IgD-negative memory B cell (primary cell): Measurements from ENCODE around the gene EMP1. TPM values are rescaled to one million over a fixed set of nuclear protein-coding genes. Genes with fewer than 3 reads are reported as not detected.

Source experiments
- H3K27ac Mint-ChIP-seq, 3 donors: one replicate each; pipeline ENCODE4 v1.8.0; 2020 to 2022; ENCODE audit warnings: mild to moderate bottlenecking in 3 of 3, mixed read lengths in 3 of 3, moderate library complexity in 1 of 3
- H3K27me3 Mint-ChIP-seq: one replicate; pipeline ENCODE4 v1.8.0; 2021; ENCODE audit warnings: mixed read lengths
- H3K36me3 Mint-ChIP-seq: one replicate; pipeline ENCODE4 v1.8.0; 2020; ENCODE audit warnings: mild to moderate bottlenecking, mixed read lengths
- H3K4me1 Mint-ChIP-seq, 3 donors: one replicate each; pipeline ENCODE4 v1.8.0; 2020 to 2022; ENCODE audit warnings: mixed read lengths in 3 of 3, mild to moderate bottlenecking in 1 of 3
- H3K4me3 Mint-ChIP-seq, 4 donors: one replicate each; pipeline ENCODE4 v1.8.0; 2020 to 2022; ENCODE audit warnings: mild to moderate bottlenecking in 4 of 4, mixed read lengths in 4 of 4, moderate library complexity in 3 of 4
- H3K9me3 Mint-ChIP-seq, 3 donors: one replicate each; pipeline ENCODE4 v1.8.0; 2020 to 2021; ENCODE audit warnings: mixed read lengths in 3 of 3, mild to moderate bottlenecking in 1 of 3
- polyA plus RNA-seq: library from polyadenylated mRNA; unstranded; fragments of 300-500 nt; fragmentation: Illumina TruSeq; gene quantifications from one replicate; pipeline ENCODE4 v1.2.3, GENCODE V29; 2021

The EMP1 gene
- polyA plus RNA-seq, 1 donor from 2014 or later: not detected

DNA sequence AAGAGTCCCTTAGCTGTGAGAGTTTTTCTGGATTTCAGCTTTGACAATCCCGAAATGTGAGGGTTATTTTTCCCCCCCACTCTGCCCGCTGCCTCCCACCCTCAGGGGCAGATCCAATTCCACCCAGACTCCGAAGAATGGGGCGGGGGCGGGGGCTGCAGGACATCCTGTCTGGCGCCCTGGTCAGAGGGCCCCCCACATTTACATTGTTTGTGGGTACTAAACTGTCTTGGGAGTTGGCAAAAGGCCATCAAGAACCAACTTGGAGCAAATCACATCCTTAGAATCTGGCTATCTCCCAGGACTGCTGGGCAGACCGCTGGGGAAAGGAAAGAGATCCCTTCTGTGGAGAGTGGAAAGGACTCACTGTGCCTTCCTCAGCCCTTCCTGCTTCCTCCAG lies 2.4 kb downstream of the EMP1 start:
- H3K4me1 Mint-ChIP-seq: peaks cover 14 to 17% (median 15%) of the 10 kb centered on the region in 3 donors
- H3K27ac Mint-ChIP-seq: no peak overlapping the region
- peaks cover 21% of the 10 kb centered on the region for H3K27me3 Mint-ChIP-seq
- H3K36me3 Mint-ChIP-seq: no peaks in the 10 kb centered on the region
- no peaks in the 10 kb centered on the region for H3K9me3 Mint-ChIP-seq
- H3K4me3 Mint-ChIP-seq: no peak overlapping the region

DNA sequence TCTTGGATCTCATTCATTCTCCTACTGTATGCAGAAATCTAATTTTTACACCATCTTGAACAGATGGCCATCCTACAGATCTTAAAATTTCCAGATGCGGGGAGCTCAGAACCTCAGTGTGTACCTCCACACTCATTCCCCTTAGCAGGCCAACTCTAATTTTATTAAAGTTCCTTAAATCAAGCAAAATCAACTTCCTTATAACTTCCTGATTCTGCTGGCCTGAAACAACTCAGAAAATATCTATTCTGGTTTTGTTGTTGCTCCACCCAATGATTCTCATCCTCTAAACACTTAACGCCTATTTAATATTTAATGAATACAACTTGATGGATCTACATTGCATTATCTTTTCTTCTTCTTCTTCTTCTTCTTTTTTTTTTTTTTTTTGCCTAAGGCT lies 3.1 kb downstream of the EMP1 start:
- no peak overlapping the region for H3K4me3 Mint-ChIP-seq
- H3K9me3 Mint-ChIP-seq: no peaks in the 10 kb centered on the region
- no peak overlapping the region for H3K27ac Mint-ChIP-seq
- peaks cover 21% of the 10 kb centered on the region for H3K27me3 Mint-ChIP-seq
- no peaks in the 10 kb centered on the region for H3K36me3 Mint-ChIP-seq
- peaks cover 14 to 17% (median 15%) of the 10 kb centered on the region in 3 donors for H3K4me1 Mint-ChIP-seq

DNA sequence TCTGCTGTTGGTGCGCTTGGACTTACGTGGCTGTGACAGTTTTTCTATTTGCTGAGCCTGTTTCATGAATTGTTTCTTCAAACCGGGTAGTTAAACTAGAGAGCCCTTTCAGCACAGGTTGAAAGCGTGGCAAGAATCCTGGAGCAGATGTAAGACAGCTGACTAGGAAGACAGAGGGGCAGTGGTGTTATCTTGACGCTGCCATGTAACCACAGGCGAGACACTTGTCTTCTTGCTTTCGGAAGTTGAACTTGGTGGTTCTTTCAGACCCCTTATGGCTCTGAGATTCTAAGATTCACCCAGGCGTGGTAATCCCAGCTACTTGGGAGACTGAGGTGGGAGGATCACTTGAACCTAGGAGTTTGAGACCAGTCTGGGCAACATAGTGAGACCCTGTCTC lies 4.3 kb downstream of the EMP1 start:
- no peaks in the 10 kb centered on the region for H3K36me3 Mint-ChIP-seq
- peaks cover 10 to 15% (median 13%) of the 10 kb centered on the region in 3 donors for H3K4me1 Mint-ChIP-seq
- H3K27ac Mint-ChIP-seq: no peak overlapping the region
- H3K27me3 Mint-ChIP-seq: peaks cover 22% of the 10 kb centered on the region
- H3K9me3 Mint-ChIP-seq: no peaks in the 10 kb centered on the region
- no peak overlapping the region for H3K4me3 Mint-ChIP-seq

DNA sequence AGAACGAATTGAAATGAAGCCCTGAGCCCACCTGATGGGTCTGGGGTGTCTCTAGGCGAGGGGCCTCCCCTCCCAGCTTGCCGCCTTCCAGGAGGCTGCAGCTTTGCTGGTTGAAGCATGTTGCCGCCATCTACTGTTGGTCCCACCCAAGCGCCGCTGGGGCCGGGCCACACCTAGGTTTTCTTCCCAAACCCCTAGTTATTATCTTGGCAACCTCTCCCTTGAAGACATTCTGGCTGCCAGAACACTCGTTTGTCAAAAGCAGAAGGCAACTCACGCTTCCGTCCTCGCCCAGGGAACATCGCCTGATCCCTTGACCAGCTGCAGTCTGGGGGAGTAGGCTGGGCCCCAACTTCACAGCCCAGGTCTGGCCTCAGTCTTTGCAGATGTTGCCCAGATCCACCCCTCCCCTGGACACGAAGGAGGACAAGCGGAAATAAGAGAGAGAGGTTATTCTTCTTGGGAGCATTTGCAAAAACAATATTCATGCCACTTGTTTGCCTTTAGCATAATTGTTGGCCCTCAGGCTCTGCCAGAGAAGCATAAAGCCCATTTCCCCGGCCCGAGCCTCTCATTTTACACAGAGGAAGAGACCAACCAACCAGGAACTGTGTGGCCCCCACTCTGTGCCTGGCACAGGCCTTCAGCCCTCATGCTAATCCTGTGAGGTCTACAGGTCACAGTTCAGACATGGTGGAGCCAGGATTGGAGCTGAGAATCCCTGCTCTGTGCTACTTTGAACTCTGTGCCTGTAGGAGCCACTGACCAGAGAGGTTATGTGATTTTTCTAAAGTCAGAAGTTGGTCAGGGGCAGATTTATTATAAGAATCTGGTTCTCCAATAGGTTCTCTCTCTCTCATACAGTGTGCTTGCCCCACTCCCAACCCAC lies 6.8 kb downstream of the EMP1 start:
- Mint-ChIP-seq H3K9me3 (no peaks in the 10 kb centered on the region), H3K27me3 (peaks cover 20% of the 10 kb centered on the region), H3K27ac (no peak overlapping the region)

DNA sequence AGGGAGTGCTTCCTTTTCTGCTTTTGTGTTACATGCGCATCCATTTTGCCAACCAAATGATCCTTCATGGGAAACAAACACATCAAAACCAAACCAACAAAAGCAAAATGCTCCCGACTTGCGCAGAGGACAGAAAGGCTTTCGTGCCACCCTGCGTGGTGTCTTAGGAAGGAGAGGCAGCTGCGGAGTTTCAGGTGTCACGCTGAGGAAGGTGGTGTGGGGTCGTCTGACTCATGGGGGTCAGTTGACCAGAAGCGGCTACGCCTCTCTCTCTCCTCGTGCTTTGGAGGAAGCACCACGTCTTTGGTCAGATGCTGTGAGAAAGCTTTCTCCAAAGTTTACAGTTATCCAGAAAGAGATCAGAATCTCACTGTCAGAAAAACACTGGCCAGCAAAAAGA lies 7.9 kb downstream of the EMP1 start:
- Mint-ChIP-seq H3K4me3 (no peak overlapping the region), H3K36me3 (no peaks in the 10 kb centered on the region), H3K9me3 (no peaks in the 10 kb centered on the region), H3K27ac (no peak overlapping the region), H3K4me1 (peaks cover 0 to 5% (median 0%) of the 10 kb centered on the region in 3 donors), H3K27me3 (peaks cover 22% of the 10 kb centered on the region)

More for the DNA sequence above, 6.8 kb downstream of the EMP1 start:
- H3K36me3 Mint-ChIP-seq: no peaks in the 10 kb centered on the region
- peaks cover 0 to 6% (median 0%) of the 10 kb centered on the region in 3 donors for H3K4me1 Mint-ChIP-seq
- peak overlapping the region in 1 of 4 donors; percentile 31 for H3K4me3 Mint-ChIP-seq

DNA sequence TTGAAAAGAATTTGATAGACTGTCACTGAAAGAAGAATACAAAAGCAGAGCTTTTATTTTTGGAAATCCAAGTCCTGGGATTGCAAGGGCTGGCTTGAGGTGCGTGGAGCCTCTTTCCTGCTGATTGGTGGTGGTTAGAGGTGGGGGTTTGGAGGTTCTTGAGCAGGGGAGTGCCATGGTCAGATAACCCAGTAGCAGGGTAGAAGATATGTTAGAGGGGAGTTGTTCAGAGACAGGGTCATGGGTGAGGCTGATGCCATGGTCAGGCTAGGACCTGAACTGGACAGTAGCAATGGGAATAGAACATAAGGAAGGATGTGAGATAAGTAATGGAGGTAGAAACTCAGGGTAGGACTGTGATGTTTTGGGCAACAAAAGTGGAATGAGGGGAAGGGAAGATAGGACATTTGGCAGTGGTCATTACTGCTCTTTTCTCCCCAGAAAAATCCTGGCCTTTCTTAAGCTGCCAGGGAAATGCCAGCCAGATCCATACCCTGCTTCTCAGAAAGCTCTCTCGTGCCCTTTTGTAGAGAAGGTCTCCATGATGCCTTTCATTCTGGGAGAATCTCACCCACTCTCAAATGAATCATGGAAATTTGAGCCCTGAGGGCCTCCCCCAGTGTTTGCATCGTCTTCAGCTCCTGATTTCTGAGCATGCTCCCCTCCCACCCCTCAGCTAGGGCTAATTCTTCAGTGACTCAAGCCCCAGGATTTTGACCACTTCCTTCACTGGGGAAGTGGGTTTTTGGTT lies 9.5 kb downstream of the EMP1 start:
- H3K36me3 Mint-ChIP-seq: no peaks in the 10 kb centered on the region
- H3K27ac Mint-ChIP-seq: no peak overlapping the region
- no peaks in the 10 kb centered on the region for H3K9me3 Mint-ChIP-seq
- H3K4me1 Mint-ChIP-seq: no peaks in the 10 kb centered on the region
- H3K27me3 Mint-ChIP-seq: peaks cover 24% of the 10 kb centered on the region
- H3K4me3 Mint-ChIP-seq: no peak overlapping the region

DNA sequence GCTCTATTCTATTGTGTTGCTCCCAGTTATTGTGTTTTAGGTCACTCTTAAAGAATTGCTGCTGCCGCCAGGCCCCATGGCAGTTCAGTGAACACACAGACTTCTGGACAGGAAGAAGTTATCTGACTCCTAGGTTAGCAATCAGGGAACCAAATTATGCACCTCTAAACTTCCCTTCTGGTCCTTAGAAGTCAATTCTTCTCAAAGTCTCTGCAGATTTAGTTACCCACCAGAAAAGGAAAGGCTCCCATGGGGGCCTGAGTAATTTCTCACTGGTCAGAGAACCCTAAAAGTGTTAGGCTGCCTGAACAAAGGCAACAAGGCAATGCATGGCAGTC lies 10.0 kb downstream of the EMP1 start:
- Mint-ChIP-seq H3K9me3 (no peaks in the 10 kb centered on the region), H3K36me3 (no peaks in the 10 kb centered on the region), H3K4me3 (no peak overlapping the region), H3K27ac (no peak overlapping the region), H3K4me1 (no peaks in the 10 kb centered on the region), H3K27me3 (peaks cover 19% of the 10 kb centered on the region)

DNA sequence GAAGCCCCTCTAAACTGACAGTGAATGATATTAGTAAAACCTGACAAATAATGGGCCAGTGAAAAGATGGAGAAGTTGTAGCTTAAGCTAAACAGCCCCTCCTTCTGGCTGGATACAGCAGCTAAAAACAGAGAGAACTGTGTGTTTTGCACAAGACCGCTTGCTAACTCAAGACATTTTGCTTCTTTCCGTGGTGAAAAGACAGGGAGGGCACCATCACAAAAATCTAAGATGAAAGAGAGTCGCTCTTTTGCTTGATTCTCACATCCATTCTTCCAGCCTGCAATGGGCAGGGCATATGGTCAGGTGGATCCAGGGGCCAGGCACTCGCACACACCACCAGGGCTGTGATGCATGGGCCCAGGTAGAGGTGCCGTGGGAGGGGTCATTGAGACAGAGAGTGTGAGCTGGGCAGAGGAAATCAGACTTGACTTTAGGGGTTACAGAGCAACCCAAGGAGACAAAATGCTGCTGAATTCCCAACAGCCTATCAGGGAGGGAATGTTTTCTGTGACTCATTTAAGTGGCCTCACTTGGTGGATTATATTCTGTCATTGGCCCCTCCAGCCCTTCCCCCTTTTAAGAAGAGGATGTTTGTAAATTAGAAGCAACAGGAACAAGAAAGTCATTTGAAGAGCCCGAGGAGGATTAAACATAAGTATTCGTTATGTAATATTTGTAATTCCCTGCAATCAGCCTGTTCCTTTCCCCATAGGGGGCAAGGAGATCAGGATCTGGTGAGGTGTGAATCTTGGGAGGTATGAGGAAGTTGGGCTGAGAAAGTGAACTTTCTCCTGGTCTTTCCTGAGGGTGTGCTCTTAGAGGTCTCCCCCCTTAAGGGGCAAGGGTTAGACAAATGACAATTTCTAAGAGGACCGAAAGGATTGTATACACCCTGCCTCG lies 12.3 kb downstream of the EMP1 start:
- H3K27me3 Mint-ChIP-seq: peaks cover 20% of the 10 kb centered on the region
- H3K4me1 Mint-ChIP-seq: peaks cover 0 to 4% (median 4%) of the 10 kb centered on the region in 3 donors
- no peak overlapping the region for H3K4me3 Mint-ChIP-seq
- H3K36me3 Mint-ChIP-seq: no peaks in the 10 kb centered on the region
- H3K27ac Mint-ChIP-seq: no peak overlapping the region
- H3K9me3 Mint-ChIP-seq: no peaks in the 10 kb centered on the region

DNA sequence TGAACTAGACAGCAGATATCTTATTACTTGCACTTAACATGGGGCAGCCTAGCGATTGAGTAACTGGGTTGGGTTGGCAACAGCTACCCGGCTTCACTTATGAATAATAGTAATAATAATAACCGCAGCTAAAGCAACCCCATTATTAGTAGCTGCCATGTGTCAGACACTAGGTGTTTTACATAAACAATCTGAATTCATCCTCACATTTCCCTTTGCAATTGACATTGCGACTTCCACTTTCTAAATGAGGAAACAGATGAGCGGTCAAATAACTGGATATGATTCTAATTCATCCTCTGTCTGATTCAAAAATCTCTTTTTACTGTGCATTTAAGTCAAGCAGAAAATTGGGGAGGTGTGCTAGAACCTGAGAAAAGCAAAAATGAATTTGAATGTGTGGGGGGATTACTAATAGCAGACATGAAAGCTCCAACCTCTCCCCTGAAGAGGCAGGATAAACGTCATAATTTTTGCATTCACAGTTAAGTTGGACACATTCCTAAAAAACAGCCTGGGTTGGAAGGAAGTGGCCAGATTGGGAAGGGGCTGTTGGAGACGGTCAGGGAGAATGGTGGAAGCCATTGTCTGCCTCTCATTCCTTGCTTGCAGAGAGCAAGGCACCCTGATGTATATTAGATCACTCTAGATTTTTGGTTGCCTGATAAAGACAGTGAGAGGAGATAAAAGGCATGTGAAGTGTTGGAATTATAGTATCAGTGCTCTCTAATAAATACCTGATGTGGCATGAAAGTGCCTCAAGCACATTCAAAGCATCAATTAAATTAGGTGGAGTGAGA lies 13.1 kb downstream of the EMP1 start:
- Mint-ChIP-seq H3K4me1 (peaks cover 0 to 4% (median 4%) of the 10 kb centered on the region in 3 donors), H3K4me3 (no peak overlapping the region), H3K36me3 (no peaks in the 10 kb centered on the region), H3K27me3 (peaks cover 20% of the 10 kb centered on the region), H3K9me3 (no peaks in the 10 kb centered on the region), H3K27ac (no peak overlapping the region)

DNA sequence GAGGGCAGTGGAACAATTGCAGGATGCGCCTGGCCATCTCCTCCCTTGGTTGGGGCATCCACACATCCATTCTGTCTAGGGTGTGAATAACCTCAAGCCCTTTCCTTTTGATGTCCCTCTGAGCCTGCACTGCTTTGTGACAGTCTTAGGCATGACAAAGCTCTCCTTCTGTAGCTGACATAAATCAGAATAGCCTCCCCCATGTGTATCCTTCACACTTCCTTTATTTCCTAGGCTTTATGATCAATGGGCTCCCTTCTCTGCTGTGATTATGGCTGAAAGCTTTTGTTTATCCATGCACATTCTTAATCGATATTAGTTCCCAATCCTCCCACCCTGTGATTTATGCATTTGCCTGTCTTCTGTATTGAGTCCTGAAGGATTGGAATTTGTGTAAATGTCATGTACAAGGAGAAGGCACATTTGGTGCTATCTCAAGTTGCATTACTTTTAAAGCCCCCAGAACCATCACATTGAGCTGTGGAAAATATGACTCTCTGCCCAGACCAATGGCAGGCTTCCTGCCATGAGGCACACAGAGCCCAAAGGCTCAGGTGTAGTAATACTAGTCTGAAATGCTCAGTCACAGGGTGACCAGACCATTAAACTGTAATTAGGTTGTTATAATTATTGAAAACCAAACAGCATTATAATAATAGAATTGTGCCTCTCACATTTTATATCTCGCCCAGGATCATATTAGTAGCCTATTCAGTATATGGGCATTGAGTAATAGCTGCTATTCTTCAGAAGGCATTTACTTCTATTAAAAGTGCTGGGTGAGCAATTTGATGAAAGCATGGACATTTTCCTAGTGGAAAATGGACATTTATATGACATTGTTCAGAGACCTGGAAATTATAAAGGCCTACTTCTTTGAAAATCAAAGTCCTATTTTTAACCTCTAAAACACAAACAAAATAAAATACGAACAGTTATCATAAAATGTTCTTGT lies 14.0 kb downstream of the EMP1 start:
- peaks cover 20% of the 10 kb centered on the region for H3K27me3 Mint-ChIP-seq
- H3K27ac Mint-ChIP-seq: no peak overlapping the region
- no peaks in the 10 kb centered on the region for H3K9me3 Mint-ChIP-seq
- no peaks in the 10 kb centered on the region for H3K36me3 Mint-ChIP-seq
- H3K4me1 Mint-ChIP-seq: peaks cover 0 to 4% (median 4%) of the 10 kb centered on the region in 3 donors
- peak overlapping the region in 1 of 4 donors; percentile 10 for H3K4me3 Mint-ChIP-seq

DNA sequence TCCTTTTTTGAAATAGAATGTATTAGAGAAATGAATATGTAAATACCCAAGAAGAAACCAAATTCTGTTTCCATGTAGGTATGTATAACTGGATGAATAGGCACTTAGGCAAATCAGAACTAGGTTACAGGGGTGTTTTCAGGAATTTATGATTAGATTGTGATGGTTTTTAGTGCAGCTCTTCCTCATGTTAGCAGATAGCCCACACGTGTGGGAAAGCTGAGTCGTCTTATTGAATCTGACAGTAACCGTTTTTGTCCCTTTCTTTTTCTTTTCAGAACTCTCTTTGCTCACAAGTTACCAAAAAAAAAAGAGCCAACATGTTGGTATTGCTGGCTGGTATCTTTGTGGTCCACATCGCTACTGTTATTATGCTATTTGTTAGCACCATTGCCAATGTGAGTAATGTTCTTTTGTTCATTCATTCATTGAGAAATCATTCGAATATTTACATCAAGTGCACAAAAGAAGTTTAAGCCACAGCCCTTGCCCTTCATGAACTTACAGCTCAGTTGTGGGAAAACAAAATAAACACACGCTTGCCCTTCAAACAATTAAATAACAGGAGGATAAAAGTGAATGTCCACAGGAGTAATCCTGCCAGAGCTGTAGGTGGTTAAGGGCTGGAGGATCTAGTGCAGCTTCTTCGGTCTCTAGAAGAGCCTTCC lies 14.8 kb downstream of the EMP1 start:
- no peak overlapping the region for H3K4me3 Mint-ChIP-seq

DNA sequence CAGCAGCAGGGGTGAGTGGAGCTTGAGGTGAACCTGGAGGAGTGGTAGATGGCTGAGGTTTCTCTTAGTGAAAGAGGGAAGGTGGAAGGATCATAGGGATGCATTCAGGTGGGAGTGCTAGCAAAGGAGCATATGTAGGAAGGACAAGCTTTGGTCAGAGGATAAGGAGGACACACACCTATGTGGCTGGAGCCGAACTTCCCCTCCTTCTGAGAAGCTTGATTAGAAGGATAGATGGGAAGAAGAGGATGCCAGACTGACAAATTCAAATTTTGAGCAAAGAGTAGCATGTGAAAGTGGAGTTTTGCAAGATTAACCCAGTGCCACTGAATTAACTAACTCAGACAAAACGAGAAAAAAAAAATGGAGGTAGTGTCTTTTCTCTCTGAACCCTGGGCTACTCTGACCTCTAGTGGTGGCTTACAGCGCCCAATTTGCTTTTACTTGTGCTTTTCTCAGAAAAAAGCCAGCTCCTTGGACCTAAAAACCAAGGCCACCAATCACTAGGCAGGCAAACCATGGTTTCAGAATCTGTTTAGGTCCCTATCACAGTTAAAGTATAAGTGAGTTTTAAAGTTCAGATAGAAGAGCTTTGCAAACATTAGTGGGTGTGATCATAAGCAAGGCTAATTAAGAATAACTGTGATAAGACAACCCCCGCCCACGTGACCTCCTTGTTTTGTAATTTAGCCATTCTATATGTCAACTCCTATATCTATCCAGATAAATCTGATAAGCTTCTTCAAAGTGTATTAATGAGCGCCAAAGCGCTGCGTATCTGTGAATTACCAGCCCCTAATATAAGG lies 15.5 kb downstream of the EMP1 start:
- Mint-ChIP-seq H3K27me3 (peaks cover 15% of the 10 kb centered on the region), H3K4me1 (peaks cover 0 to 4% (median 4%) of the 10 kb centered on the region in 3 donors), H3K9me3 (peaks cover 0 to 3% (median 0%) of the 10 kb centered on the region in 3 donors), H3K27ac (no peak overlapping the region), H3K4me3 (peak overlapping the region in 1 of 4 donors; percentile 9), H3K36me3 (no peaks in the 10 kb centered on the region)

More for the DNA sequence above, 14.8 kb downstream of the EMP1 start:
- Mint-ChIP-seq H3K36me3 (no peaks in the 10 kb centered on the region), H3K27ac (no peak overlapping the region), H3K9me3 (peaks cover 0 to 3% (median 0%) of the 10 kb centered on the region in 3 donors), H3K4me1 (peaks cover 0 to 4% (median 4%) of the 10 kb centered on the region in 3 donors), H3K27me3 (peaks cover 17% of the 10 kb centered on the region)
